ENCODE measurements around the gene SLC17A9.

GRCh38 chr20:63002511-63002910, 50.0 kb downstream of the SLC17A9 start:
- TF ChIP-seq EZH2 (IDR thresholded peaks at IDR 0.05; ENCODE audit: low read depth, low read length, severe bottlenecking) (no peak), RBBP5 (IDR thresholded peaks at IDR 0.05; ENCODE audit: borderline replicate concordance, low read depth, low read length) (no peak), POLR2A (IDR thresholded peaks at IDR 0.05; ENCODE audit: control extremely low read depth in 1 of 2, low read depth in 2 of 2, low read length in 2 of 2) (no peak), CEBPB (IDR thresholded peaks at IDR 0.05; ENCODE audit: low read depth, low read length) (no peak), ASH2L (IDR thresholded peaks at IDR 0.05; ENCODE audit: low read length) (no peak), SP1 (IDR thresholded peaks at IDR 0.05; ENCODE audit: low read depth, low read length) (no peak), TAF1 (IDR thresholded peaks at IDR 0.05; ENCODE audit: low read depth, low read length) (no peak)
- TF ChIP-seq, protein P1, sequence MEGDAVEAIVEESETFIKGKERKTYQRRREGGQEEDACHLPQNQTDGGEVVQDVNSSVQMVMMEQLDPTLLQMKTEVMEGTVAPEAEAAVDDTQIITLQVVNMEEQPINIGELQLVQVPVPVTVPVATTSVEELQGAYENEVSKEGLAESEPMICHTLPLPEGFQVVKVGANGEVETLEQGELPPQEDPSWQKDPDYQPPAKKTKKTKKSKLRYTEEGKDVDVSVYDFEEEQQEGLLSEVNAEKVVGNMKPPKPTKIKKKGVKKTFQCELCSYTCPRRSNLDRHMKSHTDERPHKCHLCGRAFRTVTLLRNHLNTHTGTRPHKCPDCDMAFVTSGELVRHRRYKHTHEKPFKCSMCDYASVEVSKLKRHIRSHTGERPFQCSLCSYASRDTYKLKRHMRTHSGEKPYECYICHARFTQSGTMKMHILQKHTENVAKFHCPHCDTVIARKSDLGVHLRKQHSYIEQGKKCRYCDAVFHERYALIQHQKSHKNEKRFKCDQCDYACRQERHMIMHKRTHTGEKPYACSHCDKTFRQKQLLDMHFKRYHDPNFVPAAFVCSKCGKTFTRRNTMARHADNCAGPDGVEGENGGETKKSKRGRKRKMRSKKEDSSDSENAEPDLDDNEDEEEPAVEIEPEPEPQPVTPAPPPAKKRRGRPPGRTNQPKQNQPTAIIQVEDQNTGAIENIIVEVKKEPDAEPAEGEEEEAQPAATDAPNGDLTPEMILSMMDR (IDR thresholded peaks at IDR 0.05; ENCODE audit: control extremely low read depth in 1 of 3, insufficient read depth in 1 of 3, low read depth in 1 of 3, low read length in 3 of 3): no peak
- TF ChIP-seq, protein P2, sequence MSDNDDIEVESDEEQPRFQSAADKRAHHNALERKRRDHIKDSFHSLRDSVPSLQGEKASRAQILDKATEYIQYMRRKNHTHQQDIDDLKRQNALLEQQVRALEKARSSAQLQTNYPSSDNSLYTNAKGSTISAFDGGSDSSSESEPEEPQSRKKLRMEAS (IDR thresholded peaks at IDR 0.05): no peak

All from H1 (cell line).